ENCODE results near the gene P4HA2.
"Not testable (repeated sequence)": the region's sequence is repeated elsewhere in the genome, so short reads cannot be mapped to it uniquely, and the experiment has no call there.

P4HA2 gene

DNA sequence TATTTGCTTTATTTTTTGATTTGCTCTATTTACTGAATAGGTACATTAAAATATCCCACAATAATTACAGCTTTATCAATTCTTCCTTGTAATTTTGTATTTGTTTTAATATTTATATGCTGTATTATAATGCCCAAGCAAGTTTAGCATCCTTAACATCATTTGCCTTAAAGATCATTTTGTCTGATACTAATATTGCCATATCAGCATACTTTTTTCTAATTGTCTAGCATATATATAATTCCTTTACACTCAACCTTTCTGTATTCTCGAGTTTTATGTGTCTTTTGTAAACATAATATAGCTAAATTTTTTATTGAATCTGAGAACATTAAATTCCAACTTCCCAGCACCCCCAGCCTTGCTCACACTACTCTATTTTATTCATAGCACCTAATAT, 64.7 kb downstream of the P4HA2 start:
- TF ChIP-seq ZFX (IDR thresholded peaks at IDR 0.05), result no peak
- TF ChIP-seq CTCF (conservative IDR thresholded peaks at IDR 0.05), result no peak

DNA sequence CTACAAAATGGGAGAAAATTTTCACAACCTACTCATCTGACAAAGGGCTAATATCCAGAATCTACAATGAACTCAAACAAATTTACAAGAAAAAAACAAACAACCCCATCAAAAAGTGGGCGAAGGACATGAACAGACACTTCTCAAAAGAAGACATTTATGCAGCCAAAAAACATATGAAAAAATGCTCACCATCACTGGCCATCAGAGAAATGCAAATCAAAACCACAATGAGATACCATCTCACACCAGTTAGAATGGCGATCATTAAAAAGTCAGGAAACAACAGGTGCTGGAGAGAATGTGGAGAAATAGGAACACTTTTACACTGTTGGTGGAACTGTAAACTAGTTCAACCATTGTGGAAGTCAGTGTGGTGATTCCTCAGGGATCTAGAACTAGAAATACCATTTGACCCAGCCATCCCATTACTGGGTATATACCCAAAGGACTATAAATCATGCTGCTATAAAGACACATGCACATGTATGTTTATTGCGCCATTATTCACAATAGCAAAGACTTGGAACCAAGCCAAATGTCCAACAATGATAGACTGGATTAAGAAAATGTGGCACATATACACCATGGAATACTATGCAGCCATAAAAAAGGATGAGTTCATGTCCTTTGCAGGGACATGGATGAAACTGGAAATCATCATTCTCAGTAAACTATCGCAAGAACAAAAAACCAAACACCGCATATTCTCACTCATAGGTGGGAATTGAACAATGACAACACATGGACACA, 65.9 kb downstream of the P4HA2 start:
- H3K27ac ChIP-seq, result not testable (repeated sequence)

More for the DNA sequence above, 64.7 kb downstream of the P4HA2 start:
- H3K27ac ChIP-seq, result no peak overlapping the region

- TF ChIP-seq ZFX (IDR thresholded peaks at IDR 0.05) (no peak), CTCF (conservative IDR thresholded peaks at IDR 0.05) (no peak)
- no peak overlapping the region for H3K27ac ChIP-seq
Measured at GRCh38 chr5:132156413-132156812, 71.2 kb downstream of the P4HA2 start.

- no peak for TF ChIP-seq CTCF (conservative IDR thresholded peaks at IDR 0.05)
- no peak for TF ChIP-seq ZFX (IDR thresholded peaks at IDR 0.05)
- H3K27ac ChIP-seq, result no peak overlapping the region
Measured at GRCh38 chr5:132150565-132150964, 77.1 kb downstream of the P4HA2 start.

DNA sequence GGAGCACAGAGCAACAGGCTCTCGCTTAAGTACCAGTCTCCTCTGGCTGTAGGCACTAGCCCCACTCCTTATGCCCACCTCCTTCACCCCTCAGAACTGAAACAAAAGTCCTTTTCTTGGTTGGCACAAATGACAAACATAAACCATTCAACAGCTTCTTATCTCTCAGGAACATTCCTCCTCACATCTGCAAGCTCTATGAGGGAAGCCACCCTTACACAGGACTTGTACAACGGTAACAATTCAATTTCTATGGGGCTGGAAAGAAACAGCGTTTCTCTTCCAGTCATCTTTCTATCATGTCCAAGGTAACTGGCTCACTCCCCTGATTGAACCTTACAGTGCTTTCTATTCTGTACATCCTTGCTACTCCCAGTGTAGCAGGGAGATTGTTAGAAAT, 80.0 kb downstream of the P4HA2 start:
- no peak overlapping the region for H3K27ac ChIP-seq
- TF ChIP-seq CTCF (conservative IDR thresholded peaks at IDR 0.05) (no peak), ZFX (IDR thresholded peaks at IDR 0.05) (no peak)

- H3K27ac ChIP-seq, result not testable (repeated sequence)
Measured at GRCh38 chr5:132145326-132145725, 82.3 kb downstream of the P4HA2 start.

GRCh38 chr5:132143148-132143547, 84.5 kb downstream of the P4HA2 start:
- no peak for TF ChIP-seq ZFX (IDR thresholded peaks at IDR 0.05)
- TF ChIP-seq CTCF (conservative IDR thresholded peaks at IDR 0.05), result no peak

DNA sequence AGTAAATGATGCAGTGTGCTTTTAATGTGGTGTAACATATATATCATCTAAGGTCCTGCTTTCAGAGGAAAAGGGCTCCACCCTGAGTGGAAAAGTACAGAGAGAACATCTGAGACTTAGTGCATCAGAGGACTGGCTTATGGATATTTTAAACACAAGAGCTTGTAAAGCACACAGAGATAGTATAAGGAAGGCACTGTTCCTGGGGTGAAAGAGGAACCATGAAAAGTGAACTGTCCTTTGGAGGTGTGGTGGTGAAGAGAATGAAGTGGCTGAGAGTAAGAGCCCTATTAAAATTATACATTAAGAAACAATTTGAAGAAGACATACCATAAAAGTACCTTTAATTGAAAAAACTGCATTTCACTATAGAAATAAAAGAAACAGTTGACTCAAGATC, 85.2 kb downstream of the P4HA2 start:
- TF ChIP-seq CTCF (conservative IDR thresholded peaks at IDR 0.05) (no peak), ZFX (IDR thresholded peaks at IDR 0.05) (no peak)

More at GRCh38 chr5:132143148-132143547, 84.5 kb downstream of the P4HA2 start:
- no peak overlapping the region for H3K27ac ChIP-seq

More for the DNA sequence above, 85.2 kb downstream of the P4HA2 start:
- no peak overlapping the region for H3K27ac ChIP-seq

Data from C4-2B (cell line).